ENCODE data around the gene GDE1. TPM values are rescaled to one million over a fixed set of nuclear protein-coding genes. Genes with fewer than 3 reads are reported as not detected.

GDE1 gene
- total and polyA plus RNA-seq, 9 of the 15 experiments (the other 6 are each of a cell fraction or from before 2014, with no cell fraction given): 18.8 to 40.5 (median 22.3) TPM

- Histone ChIP-seq H4K20me1 (replicated peaks; ENCODE audit: control insufficient read depth, insufficient read depth, low read length) (no peaks in the 10 kb centered on the region), H3K79me2 (ENCODE audit: control insufficient read depth, insufficient read depth, low read length) (no peaks in the 10 kb centered on the region), H3K9me3 (replicated peaks; ENCODE audit: control insufficient read depth, insufficient read depth, low read depth, low read length) (no peaks in the 10 kb centered on the region), H3K36me3 (ENCODE audit: control insufficient read depth, insufficient read depth, low read length) (peaks cover 22% of the 10 kb centered on the region), H3K4me1 (replicated peaks in 1 of 2; ENCODE audit: control insufficient read depth in 2 of 2, insufficient read depth in 2 of 2, low read length in 2 of 2) (no peaks in the 10 kb centered on the region), H3K27ac (ENCODE audit: extremely low read depth, low read depth, low read length) (no peak overlapping the region), H3K27me3 (ENCODE audit: control insufficient read depth in 2 of 2, insufficient read depth in 2 of 2, low read length in 2 of 2) (no peaks in the 10 kb centered on the region), H3K9me1 (ENCODE audit: control insufficient read depth, insufficient read depth, low read length) (no peaks in the 10 kb centered on the region), H3K4me2 (ENCODE audit: insufficient read depth, low read length) (no peak overlapping the region), H3K9ac (ENCODE audit: insufficient read depth in 1 of 2, low read depth in 2 of 2, low read length in 2 of 2) (no peak overlapping the region), H2AFZ (ENCODE audit: low read depth, low read length) (no peak overlapping the region), H3K4me3 (no peak overlapping the region)
- FAIRE-seq (no peak), DNase-seq (ENCODE audit: extremely low read depth in 1 of 4, low spot score in 3 of 4) (no peak), ATAC-seq (no peak)
- POLR2A ChIA-PET: no interaction called here
- intact Hi-C loops (cut with micrococcal nuclease) (no loop called here), in situ Hi-C loops (cut with MboI) (no loop called here)
- BruUV-seq (replicated peaks): no TSS peak
- WGBS (ENCODE audit: insufficient coverage, low coverage, missing lambda C conversion rate): 68% methylated on average over 5 of the region's 5 CpGs
- CTCF ChIA-PET (ENCODE audit: low intra/inter-chr PET ratio): no interaction called here
- TF ChIP-seq HDAC8 (tag; IDR thresholded peaks at IDR 0.05): no peak
- TF ChIP-seq ZNF583 (CRISPR knock-in tag; IDR thresholded peaks at IDR 0.05): no peak
- TF ChIP-seq MCM3 (IDR thresholded peaks at IDR 0.05): no peak
- no peak for TF ChIP-seq ZNF592 (IDR thresholded peaks at IDR 0.05)
- TF ChIP-seq RBM39 (optimal IDR thresholded peaks at IDR 0.05; ENCODE audit: low read depth, low read length): no peak
- TF ChIP-seq POLR2H (tag; IDR thresholded peaks at IDR 0.05; ENCODE audit: low read depth): no peak
- TF ChIP-seq ZNF277 (CRISPR knock-in tag; IDR thresholded peaks at IDR 0.05; ENCODE audit: borderline replicate concordance): no peak
- TF ChIP-seq E2F3 (CRISPR knock-in tag; IDR thresholded peaks at IDR 0.05): no peak
- TF ChIP-seq SREBF2 (CRISPR knock-in tag; IDR thresholded peaks at IDR 0.05): no peak
- no peak for TF ChIP-seq SPI1 (IDR thresholded peaks at IDR 0.05; ENCODE audit: borderline replicate concordance, low read depth, low read length)
- TF ChIP-seq ZNF398 (CRISPR knock-in tag; IDR thresholded peaks at IDR 0.05): no peak
- no peak for TF ChIP-seq TCFL5 (CRISPR knock-in tag; conservative IDR thresholded peaks at IDR 0.05)
- TF ChIP-seq TFAP4 (CRISPR knock-in tag; IDR thresholded peaks at IDR 0.05; ENCODE audit: borderline replicate concordance): no peak
- no peak for TF ChIP-seq TFAM (CRISPR knock-in tag; conservative IDR thresholded peaks at IDR 0.05)
Observed at GRCh38 chr16:19499006-19499405, 22.9 kb downstream of the GDE1 start.
